CD4-positive, alpha-beta T cell treated with Interleukin-12 subunit alpha and Interleukin-12 subunit beta, for 1 hour (primary cell): ENCODE results near the gene ASS1.
"Not testable (repeated sequence)": the region's sequence is repeated elsewhere in the genome, so short reads cannot be mapped to it uniquely, and the experiment has no call there.

Source experiments
- DNase-seq: peaks from one replicate; pipeline ENCODE4 v3.0.0-alpha.2; 2020

ASS1 gene

DNA sequence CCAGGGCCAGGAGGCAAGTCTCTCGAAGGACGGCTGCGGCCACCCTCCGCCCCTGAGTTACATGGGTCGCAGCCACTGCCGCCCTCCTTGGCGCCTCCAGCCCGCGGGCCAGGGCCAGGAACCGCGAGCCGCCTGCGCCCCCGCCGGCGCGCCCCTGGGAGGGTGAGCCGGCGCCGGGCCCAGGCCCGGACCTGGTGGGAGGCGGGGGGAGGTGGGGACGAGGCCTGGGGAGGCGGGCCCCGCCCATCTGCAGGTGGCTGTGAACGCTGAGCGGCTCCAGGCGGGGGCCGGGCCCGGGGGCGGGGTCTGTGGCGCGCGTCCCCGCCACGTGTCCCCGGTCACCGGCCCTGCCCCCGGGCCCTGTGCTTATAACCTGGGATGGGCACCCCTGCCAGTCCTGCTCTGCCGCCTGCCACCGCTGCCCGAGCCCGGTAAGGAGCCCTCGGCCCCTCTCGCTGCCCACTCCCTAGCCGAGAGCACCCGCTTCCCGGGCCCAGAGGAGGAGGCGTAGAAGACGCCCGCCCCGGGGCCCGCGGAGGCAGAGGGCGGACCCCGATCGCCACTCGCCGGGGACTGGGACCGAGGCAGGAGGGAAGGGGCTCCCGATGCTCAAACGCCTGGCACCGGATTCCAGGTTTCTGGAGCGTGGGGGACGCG is at the start of gene ASS1:
TSS of gene ASS1 (plus strand) at position 397 of the 657 bp plus-strand sequence. CDS start 7,268 bp downstream, outside the sequence.
- peak; percentile 42 for DNase-seq

DNA sequence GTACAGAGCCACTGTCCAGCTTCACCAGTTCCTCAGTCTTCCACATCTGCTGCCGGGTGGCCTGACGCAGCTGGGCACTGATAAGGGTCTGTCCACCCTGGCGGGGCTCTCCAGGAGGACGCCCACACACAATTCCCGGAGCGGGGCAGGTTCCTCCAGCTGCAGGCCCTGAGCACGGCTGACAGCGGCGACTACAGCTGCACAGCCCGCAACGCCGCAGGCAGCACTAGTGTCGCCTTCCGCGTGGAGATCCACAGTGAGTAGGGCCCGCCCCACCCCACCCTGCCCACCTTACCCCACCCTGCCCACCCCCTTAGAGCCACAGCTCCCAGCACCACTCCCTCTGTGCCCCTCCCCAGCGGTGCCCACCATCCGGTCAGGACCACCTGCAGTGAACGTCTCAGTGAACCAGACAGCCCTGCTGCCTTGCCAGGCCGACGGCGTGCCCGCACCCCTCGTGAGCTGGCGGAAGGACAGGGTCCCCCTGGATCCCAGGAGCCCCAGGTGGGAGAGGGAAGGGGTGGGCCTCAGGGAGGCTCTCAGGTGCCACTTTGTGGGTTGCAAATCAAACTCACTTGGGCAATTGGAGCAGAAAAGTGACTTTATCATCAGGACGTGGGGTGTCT is 48.8 kb upstream of the ASS1 start:
- DNase-seq = no peak

DNA sequence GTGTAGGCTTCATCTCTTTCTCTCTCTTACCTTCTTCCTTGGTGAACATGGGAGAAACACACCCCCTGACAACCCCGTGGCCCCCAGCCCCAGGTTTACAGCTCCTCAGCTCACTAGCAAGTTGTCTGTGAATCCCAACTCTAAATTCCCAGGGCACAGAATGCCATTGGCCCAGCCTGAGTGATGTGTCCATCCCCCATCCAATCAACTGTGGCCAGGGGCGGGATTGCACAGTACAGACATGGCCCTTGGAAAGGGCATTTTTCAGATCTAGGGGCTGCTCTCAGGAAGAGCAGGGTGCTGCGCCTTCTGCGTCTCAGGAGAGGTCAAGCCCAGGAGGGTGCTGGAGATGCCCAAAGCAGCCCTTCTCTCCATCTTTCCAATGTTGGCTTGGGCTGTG is 48.2 kb upstream of the ASS1 start:
- no peak for DNase-seq

DNA sequence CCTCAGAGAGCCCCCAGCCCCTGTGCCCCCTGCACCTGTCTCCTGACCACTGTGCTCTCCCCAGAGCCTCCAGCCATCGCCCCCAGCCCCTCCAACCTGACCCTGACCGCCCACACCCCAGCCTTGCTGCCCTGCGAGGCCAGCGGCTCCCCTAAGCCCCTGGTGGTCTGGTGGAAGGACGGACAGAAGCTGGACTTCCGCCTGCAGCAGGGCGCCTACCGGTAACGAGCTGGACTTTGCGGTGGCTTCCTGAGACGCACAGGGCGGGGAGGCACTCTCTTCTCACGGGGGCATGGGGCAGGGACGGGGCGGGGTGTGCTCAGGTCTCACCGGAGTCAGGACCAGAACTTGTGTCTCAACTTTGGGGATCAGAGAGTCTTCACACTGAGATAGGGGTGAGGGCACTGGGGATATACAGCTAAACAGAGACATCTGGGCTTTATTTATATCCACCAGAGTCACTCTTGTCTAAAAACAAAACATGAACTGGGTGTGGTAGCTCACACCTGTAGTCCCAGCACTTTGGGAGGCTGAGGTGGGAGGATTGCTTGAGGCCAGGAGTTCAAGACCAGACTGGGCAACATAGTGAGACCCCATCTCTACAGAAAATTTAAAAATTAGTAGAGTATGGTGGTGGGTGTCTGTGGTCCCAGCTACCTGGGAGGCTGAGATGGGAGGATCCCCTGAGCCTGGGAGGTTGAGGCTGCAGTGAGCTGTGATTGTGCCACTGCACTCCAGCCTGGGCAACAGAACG is 46.1 kb upstream of the ASS1 start:
- DNase-seq = no peak

DNA sequence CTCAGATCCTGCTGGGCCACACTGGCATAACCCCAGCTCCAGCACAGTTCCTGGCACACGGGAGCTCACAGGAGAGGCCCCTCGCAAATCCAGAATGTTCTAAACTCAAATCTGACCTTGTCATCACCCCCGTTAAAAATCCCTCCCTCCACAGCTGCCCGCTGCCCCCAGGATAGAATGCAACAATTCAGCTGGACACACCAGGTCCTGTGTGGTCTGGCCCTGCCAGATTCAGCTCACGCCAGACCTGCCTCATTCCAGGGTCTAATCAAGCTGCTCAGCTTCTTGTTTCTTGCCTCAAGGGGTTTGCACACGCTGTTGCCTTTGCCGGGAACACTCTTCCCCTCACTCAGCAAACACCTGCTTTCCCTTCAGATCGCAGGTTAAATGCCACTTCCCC is 45.0 kb upstream of the ASS1 start:
- no peak for DNase-seq

DNA sequence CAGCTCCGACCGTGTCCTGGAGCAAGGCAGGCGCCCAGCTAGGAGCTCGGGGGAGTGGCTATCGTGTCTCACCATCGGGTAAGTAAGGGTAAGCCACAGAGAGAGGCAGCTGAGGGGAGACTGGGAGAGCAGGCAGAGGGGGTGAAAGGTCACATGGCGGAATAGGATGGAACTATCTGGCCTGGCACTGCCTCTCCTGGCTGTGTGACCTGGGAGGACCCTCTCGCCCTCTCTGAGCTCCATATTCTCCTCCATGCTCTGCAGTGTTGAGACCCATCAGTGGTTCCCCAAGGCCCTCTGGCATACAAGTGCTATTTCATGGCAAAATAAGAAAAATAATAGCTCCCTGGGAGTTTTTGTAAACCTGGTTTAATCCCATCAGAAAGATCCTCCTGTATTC is 43.9 kb upstream of the ASS1 start:
- no peak for DNase-seq

DNA sequence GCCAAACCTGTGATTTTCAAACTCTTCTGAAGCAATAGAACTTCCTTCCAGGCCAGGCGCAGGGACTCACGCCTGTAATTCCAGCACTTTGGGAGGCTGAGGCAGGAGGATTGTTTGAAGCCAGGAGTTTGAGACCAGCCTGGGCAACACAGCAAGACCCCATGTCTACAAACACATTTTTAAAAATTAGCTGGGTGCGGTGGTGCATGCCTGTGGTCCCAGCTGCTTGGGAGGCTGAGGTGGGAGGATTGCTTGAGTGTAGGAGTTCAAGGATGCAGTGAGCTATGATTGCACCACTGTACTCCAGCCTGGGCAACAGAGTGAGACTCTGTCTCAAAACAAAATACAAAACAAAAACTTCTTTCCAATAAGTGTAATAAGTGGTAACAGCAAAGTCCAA is 43.0 kb upstream of the ASS1 start:
- not testable (repeated sequence) for DNase-seq

DNA sequence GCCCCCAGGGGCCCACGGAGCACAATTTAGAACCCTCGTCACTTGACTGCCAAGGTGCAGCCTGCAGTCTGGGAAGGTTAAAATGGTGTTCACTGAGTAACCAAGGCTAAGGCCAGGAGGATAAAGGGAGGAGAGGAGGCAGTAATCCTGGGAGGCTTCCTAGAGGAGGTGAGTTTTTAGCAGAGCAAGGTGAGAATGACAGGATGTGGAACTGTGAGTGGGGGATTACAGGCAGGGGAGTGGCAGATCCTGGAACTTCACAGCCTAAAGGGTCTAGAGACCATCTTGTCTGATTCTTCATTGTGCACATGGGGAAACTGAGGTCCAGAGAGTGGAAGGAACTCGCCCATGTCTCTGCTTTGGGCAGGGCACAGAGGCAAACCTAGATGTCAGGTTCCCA is 42.5 kb upstream of the ASS1 start:
- DNase-seq = no peak

DNA sequence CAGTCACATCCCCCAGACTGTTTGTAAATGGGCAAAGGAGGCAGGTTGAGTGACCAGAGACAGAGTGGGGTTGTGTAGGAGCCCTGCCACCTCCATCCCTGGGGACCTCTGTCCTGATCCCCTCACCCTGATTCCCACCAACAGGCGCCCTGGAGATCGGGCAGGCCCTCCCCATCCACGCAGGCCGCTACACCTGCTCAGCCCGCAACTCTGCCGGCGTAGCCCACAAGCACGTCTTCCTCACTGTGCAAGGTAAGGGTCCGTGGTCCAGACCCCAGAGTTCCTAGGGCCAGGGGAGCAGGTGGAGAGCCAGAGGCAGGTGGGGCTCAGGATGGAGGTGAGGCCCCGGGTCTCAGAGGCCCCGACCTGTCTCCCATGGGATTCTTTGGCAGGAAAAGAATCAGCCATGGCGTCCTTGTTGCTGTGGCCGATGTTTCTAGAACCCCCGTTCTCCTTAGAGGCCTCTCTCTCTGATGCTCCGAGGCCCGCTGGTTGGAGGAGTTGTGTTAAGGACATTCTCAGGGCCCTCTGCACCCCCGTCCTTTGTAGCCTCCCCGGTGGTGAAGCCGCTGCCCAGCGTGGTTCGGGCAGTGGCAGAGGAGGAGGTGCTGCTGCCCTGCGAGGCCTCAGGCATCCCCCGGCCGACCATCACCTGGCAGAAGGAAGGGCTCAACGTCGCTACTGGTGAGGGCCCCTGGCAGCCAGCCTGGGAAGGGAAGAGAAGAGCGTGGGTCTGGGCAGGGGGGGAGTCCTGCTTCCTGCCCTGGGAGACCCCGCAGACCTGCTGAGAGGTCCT is 41.9 kb upstream of the ASS1 start:
- no peak for DNase-seq

DNA sequence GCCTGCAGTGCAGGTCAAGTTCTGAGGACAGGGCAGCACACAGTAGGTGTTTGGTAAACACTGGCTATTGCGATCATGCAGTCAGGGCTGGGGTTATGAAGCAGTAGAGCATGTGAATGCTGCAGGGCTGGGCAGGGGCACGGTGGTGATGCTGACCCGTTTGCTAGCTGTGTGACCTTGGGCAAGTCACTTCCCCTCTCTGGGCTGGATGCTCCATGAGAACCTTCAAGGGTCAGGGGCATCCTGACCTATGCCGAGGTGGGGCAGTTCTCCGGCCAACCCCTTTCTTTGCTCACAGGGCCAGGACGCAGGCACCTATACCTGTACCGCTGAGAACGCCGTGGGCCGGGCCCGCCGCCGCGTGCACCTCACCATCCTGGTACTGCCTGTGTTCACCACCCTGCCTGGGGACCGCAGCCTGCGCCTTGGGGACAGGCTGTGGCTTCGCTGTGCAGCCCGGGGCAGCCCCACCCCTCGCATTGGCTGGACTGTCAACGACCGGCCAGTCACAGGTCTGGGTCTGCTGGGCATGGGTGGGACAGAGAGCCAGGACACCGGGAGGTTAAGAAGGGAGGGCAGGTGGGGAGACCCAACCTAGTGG is 39.0 kb upstream of the ASS1 start:
- DNase-seq = no peak

DNA sequence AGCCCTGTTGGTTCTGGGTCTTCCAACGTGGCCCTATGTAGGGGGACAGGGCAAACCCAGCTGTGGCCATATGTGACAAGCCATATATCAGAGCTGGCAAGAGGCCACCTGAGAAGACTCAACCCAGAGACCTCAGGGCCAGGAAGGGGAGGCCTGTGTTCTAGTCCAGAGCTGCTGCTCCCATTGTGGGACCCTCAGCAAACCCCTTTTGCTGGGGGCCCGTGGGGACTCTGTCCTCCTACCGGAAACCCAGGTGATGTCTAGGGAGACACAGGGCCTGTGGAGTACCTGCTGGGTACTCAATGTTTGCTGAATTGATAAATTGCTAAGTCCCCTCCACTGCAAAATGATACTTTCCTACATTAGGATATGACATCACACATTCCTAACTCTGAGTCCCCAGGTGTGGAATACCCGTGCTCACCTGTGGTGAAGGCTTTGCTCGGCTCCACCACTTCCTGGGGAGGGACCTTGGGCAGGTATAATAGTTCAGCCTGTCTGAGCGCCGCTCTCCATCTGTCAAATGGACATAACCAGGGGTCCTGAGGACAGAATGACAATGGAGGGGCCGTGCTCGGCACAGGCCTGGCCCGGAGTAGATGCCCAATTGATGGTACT is 38.4 kb upstream of the ASS1 start:
- DNase-seq = no peak

DNA sequence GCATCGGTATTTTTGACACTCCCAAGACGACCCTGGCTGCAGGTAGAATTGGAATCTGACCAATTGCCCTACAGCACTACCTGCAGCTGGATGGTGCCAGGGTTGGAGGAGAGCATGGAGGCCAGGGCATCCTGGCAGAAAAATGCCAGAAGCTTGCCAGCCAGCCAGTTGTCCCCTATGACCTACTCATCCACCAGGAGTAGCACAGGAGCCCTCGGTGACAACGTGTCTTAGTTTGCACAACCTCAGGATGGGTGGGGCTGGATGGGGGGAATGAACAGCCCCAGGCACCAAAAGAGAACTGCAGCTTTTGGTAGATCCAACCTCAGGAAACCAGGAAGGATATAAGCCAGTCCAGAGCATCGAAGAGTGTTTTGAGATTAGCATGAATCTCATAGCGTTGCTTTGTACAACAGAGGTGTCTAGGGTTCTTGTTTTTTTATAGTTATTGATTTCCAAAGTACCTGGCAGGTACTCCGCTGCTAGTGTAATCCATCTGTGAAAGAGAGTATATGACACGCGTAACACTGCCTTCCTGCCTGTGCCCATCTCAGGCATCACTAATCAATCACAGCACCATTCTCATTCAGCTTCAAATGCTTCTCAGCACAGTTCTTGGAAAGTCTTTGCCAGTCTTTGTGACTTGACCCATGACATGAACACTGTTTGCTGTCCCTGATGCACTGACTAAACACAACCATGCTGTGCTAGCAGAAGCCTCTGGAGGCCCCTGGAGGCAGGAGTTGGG is 36.7 kb upstream of the ASS1 start:
- DNase-seq = no peak

DNA sequence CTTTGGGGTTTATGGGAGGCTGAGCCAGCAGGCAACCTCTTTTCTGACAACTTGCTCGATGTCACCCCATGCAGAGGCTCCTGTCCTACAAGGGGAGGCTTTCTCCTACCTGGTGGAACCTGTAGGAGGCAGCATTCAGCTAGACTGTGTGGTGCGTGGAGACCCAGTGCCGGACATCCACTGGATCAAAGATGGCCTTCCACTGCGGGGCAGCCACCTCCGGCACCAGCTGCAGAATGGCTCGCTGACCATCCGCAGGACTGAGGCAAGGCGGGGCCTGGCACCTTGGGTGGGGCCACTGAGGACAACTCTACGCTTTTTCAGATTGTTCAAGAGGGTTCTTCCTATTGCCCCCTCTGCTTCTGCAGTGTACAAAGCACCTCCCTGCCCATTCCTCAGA is 36.1 kb upstream of the ASS1 start:
- DNase-seq = no peak

DNA sequence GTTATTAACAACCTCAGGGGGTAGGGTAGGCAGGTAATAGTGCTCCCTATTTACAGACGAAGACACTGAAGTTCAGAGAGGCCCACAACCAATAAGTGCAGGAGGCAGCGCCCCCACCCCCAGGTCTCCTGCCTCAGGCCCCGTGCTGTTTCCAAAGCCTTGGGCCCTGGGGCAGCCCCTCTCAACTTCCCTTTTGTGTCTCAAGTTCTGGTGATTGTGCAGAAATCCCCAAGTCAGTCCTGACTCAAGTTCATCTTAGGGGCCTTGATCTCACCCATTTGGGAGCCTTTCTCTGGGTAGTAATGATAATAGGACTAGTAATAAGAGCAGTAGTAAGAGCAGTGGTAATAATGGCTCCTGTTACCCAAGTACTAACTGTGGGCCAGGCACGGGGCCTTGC is 35.5 kb upstream of the ASS1 start:
- no peak for DNase-seq

DNA sequence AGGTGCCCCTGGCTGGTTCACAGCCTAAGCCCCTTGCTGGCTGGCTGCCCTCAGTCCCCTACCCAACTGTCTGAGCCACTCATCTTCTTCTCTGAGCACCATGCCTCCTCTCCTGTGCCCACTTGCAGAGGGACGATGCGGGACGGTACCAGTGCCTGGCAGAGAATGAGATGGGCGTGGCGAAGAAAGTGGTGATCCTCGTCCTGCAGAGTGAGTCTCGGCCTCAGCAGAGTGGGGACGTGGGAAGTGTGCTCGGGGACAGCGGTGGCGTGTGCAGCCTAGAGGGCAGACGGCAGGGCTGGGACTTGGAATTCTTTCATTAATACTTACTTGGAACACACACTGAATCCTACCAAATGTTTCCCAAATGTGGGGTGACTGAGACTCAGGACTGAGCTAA is 34.3 kb upstream of the ASS1 start:
- no peak for DNase-seq

DNA sequence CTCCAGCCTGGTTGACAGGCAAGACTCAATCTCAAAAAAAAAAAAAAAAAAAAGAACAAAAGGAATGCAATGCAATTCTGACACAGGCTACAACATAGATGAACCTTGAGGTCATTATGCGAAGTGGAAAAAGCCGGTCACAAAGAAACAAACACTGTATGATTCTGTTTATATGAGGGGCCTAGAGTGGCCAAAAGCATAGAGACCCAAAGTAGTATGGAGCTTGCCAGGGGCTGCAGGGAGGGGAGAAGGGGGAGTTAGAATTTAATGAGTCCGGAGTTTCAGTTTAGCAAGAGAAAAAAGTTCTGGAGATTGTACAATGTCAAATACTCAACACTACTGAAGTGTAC is 33.2 kb upstream of the ASS1 start:
- DNase-seq = no peak

DNA sequence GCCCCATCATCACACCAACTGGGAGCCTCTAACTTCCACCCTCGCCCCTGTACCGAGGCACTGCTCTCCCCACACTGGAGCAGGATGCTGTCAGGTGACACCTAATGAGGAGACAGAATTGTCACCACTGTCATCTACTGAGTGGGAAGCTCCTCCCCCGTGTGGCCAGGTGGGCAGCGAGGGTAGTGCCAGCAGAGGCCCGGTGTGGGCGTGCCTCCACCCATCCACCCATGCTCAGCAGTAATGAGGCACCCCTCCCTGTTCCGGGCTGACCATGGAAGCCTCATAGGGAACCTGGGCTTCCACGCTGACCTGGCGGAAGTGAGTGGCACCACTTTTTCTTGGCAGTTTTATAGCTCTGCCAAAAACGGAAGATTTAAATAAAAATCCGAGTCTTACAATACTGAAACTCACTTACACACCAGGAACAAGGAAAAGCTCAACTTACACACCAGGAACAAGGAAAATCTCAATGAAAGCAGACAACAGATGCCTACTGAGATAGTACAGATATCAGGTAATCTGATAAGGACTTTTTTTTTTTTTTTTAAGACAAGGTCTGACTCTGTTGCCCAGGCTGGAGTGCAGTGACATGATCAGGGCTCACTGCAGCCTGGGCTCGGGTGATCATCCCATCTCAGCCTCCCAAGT is 30.6 kb upstream of the ASS1 start:
- no peak for DNase-seq

DNA sequence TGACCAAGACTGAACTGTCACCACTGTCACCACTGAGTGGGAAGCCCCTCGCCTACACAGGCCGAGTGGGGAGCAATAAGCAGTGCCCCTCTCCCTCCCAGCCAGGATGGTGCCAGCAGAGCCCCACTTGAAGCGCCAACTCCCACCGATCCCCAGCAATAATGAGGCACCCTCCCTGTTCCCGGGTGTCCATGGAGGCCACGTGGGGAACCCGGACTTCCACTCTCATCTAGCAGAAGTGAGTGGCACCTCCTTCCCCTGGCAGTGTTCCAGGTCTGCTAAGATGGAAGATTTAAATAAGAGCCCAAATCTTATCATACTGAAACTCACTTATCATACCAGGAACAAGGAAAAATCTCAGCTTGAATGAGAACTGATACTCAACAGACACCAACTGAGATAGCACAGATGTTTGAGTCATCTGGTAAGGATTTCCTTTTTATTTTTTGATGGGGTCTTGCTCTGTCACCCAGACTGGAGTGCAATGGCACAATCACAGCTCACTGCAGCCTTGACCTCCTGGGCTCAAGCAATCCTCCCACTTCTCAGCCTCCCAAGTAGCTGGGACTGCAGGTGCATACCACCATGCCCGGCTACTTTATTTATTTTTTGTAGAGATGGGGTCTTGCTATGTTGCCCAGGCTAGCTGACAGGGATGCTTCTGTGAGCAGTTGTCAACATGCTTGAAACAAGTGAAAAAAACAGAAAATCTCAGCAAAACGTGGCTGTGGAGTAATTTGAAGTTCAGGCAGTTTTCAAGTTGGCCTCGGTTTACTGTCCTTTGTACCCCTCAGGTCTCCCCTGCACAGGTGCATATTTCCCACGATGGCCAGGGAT is 29.6 kb upstream of the ASS1 start:
- no peak for DNase-seq

DNA sequence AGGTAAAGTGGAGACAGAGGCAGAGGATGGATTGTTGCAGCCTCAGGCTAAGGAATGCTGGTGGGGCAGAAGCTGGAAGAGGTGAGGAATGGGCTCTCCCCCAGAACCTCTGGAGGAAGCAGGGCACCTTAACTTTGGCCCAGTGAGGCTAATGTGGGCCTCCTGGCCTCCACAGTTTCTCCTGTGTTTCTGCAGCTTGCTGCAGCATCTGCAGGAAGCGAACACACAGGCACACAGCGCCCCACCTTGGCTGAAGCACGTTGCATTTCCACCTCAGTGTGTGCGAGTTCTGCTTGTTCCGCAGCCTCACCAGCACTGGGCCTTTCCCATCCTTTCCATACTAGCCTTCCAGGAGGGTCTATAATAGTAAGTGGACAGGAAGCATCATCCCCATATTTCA is 27.2 kb upstream of the ASS1 start:
- DNase-seq = no peak

DNA sequence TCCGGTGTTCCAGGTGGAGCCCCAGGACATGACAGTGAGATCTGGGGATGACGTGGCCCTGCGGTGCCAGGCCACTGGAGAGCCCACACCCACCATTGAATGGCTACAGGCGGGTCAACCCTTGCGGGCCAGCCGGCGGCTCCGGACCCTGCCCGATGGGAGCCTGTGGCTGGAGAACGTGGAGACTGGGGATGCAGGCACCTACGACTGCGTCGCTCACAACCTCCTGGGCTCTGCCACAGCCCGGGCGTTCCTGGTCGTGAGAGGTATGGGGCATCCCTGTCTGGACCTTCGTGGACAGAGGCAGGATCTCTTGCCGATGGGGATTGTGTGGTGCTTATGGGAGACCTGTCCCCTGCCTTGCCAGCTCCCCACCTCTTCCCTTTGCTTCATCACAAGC is 26.0 kb upstream of the ASS1 start:
- no peak for DNase-seq
